A673 (cell line): Measurements from ENCODE around the gene DTL. TPM values are rescaled to one million over a fixed set of nuclear protein-coding genes. Genes with fewer than 3 reads are reported as not detected.

Source experiments
- BruUV-seq: library from RNA; stranded (reverse); fragments of 400-500 nt; replicated peaks from 2 replicates; lab custom pipeline; 2021; lab: Mats Ljungman, UMichigan
- CTCF ChIA-PET: fragments of 300-600 bp; sonication (Branson Sonifier 250); formaldehyde crosslinking; loops from one replicate; lab custom pipeline; 2022; ENCODE audit warnings: antibody characterized with exemption; lab: Charles Lee
- POLR2A ChIA-PET: fragments of 300-600 bp; sonication (Branson Sonifier 250); formaldehyde crosslinking; loops from one replicate; lab custom pipeline; 2022; ENCODE audit warnings: antibody characterized with exemption; ENCODE audit not compliant: low non-redundant PET; lab: Charles Lee
- DNase-seq: peaks from one replicate; pipeline ENCODE4 v3.0.0-alpha.2; 2015; ENCODE audit warnings: low spot score
- H3K27ac ChIP-seq: fragments of 200-600 bp; sonication (generic); 2 replicates; pipeline ENCODE4 v1.5.1; 2016; ENCODE audit warnings: mixed run types, low read depth, mild to moderate bottlenecking, mixed read lengths, antibody characterized with exemption, low read length; ENCODE audit not compliant: poor library complexity, severe bottlenecking
- H3K27me3 ChIP-seq: fragments of 200-600 bp; sonication (generic); replicated peaks from 2 replicates; pipeline ENCODE4 v1.6.1; 2017; ENCODE audit warnings: mixed run types, low read depth, mild to moderate bottlenecking, mixed read lengths, antibody characterized with exemption, low read length; ENCODE audit not compliant: insufficient read depth, poor library complexity
- H3K36me3 ChIP-seq: fragments of 200-600 bp; sonication (generic); 2 replicates; pipeline ENCODE4 v1.6.1; 2016; ENCODE audit warnings: mixed run types, mild to moderate bottlenecking, mixed read lengths, antibody characterized with exemption, low read length; ENCODE audit not compliant: insufficient read depth, poor library complexity, severe bottlenecking
- H3K4me1 ChIP-seq: fragments of 200-600 bp; sonication (generic); 2 replicates; pipeline ENCODE4 v1.6.1; 2017; ENCODE audit warnings: mixed run types, mild to moderate bottlenecking, mixed read lengths, antibody characterized with exemption, low read length; ENCODE audit not compliant: insufficient read depth, poor library complexity, severe bottlenecking
- H3K4me3 ChIP-seq: fragments of 200-600 bp; sonication (generic); 2 replicates; pipeline ENCODE4 v1.5.1; 2016; ENCODE audit warnings: low read depth, mixed run types, mild to moderate bottlenecking, mixed read lengths, low read length; ENCODE audit not compliant: poor library complexity, severe bottlenecking
- H3K9me3 ChIP-seq: fragments of 200-600 bp; sonication (generic); 2 replicates; pipeline ENCODE4 v1.6.1; 2016; ENCODE audit warnings: mixed run types, low read depth, mild to moderate bottlenecking, mixed read lengths, antibody characterized with exemption, low read length; ENCODE audit not compliant: poor library complexity, severe bottlenecking
- EZH2 ChIP-seq: fragments of 200-600 bp; sonication (generic); IDR thresholded peaks from 2 replicates; pipeline ENCODE4 v1.6.1; 2017; ENCODE audit warnings: borderline replicate concordance, low read depth, mild to moderate bottlenecking, mixed read lengths, antibody characterized with exemption, low read length; ENCODE audit not compliant: poor library complexity, severe bottlenecking
- intact Hi-C: fragments of 100-400 bp; cut with micrococcal nuclease; formaldehyde crosslinking; loops from one replicate; pipeline ENCODE4 v1.10.0; 2022; ENCODE audit not compliant: unreplicated experiment
- total RNA-seq: library from RNA; stranded (reverse); gene quantifications from 2 replicates; pipeline ENCODE4 v1.2.3, GENCODE V29; 2021
- TF ChIP-seq, protein P1 (sequence below): fragments of 300-800, 200-600 bp; sonication (generic); conservative IDR thresholded peaks from 2 replicates; pipeline ENCODE4 v1.5.1; 2017; ENCODE audit warnings: low read depth, mild to moderate bottlenecking, antibody characterized with exemption, low read length, moderate library complexity, mixed read lengths

The DTL gene
- total RNA-seq, 1 experiment from 2014 or later: 84.3 TPM

DNA sequence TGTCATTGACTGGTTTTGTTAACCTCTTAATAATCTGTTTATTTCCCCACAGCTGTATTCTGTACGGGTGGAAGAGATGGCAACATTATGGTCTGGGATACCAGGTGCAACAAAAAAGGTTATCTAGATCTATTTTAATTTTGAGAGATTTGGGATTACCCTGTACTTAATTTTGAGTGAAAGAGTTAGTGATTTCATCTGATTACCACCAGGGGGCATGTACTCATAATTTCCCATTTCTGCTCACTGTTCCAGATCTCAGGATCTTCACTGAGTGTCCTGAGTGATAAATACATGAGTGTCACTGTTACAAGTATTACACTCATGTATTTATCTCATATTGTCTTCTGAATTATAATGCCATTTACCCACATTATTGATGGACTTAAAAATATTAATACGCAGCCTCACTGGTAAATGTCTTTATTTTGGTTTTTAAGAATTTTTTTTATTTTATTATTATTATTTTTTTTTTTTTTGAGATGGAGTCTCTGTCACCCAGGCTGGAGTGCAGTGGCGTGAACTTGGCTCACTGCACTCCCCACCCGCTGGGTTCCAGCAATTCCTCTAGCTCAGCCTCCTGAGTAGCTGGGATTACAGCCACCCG, 27.4 kb downstream of the DTL start:
- Histone ChIP-seq H3K4me1 (no peaks in the 10 kb centered on the region), H3K27me3 (no peaks in the 10 kb centered on the region), H3K27ac (no peak overlapping the region), H3K9me3 (no peaks in the 10 kb centered on the region), H3K36me3 (peaks cover 53% of the 10 kb centered on the region), H3K4me3 (no peak overlapping the region)
- TF ChIP-seq EZH2: no peak
- TF ChIP-seq, protein P1, sequence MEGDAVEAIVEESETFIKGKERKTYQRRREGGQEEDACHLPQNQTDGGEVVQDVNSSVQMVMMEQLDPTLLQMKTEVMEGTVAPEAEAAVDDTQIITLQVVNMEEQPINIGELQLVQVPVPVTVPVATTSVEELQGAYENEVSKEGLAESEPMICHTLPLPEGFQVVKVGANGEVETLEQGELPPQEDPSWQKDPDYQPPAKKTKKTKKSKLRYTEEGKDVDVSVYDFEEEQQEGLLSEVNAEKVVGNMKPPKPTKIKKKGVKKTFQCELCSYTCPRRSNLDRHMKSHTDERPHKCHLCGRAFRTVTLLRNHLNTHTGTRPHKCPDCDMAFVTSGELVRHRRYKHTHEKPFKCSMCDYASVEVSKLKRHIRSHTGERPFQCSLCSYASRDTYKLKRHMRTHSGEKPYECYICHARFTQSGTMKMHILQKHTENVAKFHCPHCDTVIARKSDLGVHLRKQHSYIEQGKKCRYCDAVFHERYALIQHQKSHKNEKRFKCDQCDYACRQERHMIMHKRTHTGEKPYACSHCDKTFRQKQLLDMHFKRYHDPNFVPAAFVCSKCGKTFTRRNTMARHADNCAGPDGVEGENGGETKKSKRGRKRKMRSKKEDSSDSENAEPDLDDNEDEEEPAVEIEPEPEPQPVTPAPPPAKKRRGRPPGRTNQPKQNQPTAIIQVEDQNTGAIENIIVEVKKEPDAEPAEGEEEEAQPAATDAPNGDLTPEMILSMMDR: peak; percentile 73
- BruUV-seq: no TSS peak
- intact Hi-C loops: loop anchor here (2.0 kb wide), 3 partner anchors 228 to 394 kb away; no protein-coding TSS in a partner anchor
- ChIA-PET CTCF (interaction anchor here (0.7 to 1.0 kb wide), 3 partner anchors 11 to 393 kb away, joined by 3 read pairs; no protein-coding TSS in a partner anchor), POLR2A (no interaction called here)
- peak; percentile 70 for DNase-seq

DNA sequence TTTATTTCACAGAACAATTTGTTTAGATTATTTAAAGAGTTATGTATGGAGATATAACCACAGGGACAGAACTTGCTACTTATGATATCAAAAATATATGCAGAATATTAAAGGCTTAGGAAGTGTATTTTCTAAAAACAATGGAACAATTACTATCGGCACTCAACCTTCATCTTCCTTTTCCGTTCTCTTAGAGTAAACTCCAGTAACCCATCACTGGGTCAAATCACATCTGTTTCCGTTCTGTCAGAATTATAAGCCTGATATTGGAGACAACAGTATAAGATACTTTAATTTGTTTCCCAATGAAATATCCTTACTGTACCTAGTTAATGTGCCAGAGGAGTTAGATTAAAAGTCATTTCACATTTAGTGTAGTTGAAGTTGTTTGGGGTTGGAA, 32.2 kb downstream of the DTL start:
- no TSS peak for BruUV-seq
- DNase-seq: no peak
- ChIA-PET POLR2A (no interaction called here), CTCF (no interaction called here)
- H3K4me1 ChIP-seq: no peaks in the 10 kb centered on the region
- no peak for TF ChIP-seq EZH2
- TF ChIP-seq, protein P1: no peak
- H3K27me3 ChIP-seq: no peaks in the 10 kb centered on the region
- H3K36me3 ChIP-seq: peaks cover 81% of the 10 kb centered on the region
- H3K9me3 ChIP-seq: no peaks in the 10 kb centered on the region
- H3K27ac ChIP-seq: no peak overlapping the region
- no peak overlapping the region for H3K4me3 ChIP-seq
- intact Hi-C loops: no loop called here

DNA sequence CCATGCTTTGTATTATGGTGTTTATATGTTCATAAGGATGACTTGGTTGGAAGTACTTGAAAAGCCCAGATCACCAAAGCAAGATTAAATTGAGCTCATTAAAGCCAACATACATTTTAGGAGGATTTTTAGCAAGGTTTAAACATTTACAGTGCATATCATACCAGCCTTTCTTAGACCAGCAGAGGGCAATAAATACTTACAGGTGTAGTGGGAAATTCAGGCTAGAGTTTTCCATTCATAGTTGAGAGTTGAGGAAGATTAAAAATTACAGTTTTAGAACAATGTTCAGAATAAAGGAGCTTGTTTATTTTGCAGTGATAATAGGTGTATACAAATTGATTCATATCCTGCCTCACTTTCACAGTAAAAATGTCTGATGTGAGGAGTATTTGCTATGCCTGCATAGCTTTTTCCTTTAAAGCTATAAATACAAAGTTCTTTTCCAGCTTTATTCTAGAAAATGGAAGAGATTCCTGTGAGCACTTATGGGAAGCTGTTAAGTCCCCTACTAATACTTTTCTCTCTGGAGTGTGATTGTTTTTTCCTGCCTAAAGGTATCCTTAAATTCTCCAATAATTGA, 35.3 kb downstream of the DTL start:
- CTCF ChIA-PET: interaction anchor here (0.9 to 1.7 kb wide), 4 partner anchors 221 to 390 kb away, joined by 3 to 10 read pairs (median 4); no protein-coding TSS in a partner anchor
- POLR2A ChIA-PET: interaction anchor here (0.6 kb wide), 1 partner anchor 325 kb away, joined by 5 read pairs; no protein-coding TSS in a partner anchor
- Histone ChIP-seq H3K27ac (no peak overlapping the region), H3K27me3 (no peaks in the 10 kb centered on the region), H3K4me3 (no peak overlapping the region), H3K36me3 (peaks cover 89% of the 10 kb centered on the region), H3K4me1 (no peaks in the 10 kb centered on the region), H3K9me3 (no peaks in the 10 kb centered on the region)
- DNase-seq: peak; percentile 32
- intact Hi-C loops: no loop called here
- BruUV-seq: no TSS peak
- TF ChIP-seq, protein P1: peak; percentile 59
- TF ChIP-seq EZH2: no peak
